ENCODE results near the gene ARID3A.

Gene ARID3A

DNA sequence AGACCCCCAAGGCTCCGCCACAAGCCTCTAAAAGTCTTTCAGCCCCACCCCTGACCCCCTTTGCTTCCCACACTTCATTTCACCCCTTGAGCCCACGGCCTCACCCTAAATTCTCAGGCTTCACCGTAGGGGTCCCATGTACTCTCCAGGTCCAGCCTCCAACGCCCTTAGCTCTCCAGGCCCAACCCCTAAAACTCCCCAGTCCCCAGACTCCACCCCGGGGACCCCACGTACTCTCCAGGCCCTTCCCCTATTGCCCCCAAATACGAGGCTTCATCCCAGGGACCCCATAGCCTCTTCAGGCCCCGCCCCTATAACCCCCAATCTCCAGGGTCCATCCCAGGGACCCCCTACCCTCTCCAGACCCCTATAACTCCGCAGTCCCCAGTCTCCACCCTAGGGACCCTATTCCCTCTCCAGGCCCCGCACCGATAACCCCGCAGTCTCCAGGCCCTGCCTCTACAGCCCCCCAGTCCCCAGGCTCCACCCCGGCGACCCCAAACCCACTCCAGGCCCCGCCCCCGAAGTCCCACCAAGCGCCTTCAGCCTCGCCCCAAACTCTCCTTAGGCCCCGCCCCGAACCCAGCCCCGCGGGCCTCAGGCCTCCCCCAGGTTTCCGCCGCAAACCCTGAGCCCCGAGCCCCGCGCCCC lies 33.5 kb upstream of the ARID3A start:
- DNase-seq (ENCODE audit: low read depth) = no peak

DNA sequence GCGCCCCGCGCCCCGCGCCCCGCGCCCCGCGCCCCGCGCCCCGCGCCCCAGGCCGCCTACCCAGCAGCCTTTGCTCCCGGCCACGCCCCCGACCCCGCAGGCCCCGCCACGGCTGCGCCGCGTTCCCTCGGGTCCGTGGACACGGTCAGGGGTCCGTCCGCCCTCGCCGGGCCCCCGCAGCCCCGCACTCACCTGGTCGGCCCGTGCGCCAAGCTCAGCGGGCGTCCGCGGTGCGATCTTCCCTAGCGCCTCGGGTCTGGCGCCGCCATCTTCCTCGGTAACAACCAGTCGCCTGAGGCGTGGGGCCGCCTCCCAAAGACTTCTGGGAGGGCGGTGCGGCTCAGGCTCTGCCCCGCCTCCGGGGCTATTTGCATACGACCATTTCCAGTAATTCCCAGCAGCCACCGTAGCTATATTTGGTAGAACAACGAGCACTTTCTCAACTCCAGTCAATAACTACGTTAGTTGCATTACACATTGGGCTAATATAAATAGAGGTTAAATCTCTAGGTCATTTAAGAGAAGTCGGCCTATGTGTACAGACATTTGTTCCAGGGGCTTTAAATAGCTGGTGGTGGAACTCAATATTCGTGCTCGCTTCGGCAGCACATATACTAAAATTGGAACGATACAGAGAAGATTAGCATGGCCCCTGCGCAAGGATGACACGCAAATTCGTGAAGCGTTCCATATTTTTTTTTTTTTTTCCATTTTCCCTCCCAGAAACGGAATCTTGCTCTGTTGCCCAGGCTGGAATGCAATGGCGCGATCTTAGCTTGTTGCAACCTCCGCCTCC lies 32.7 kb upstream of the ARID3A start, which contains the start of the genes MED16 and RNU6-9:
MED16 (minus strand) TSS at position 294 of the 796 bp plus-strand sequence. CDS start 2,056 bp downstream, outside the sequence.
RNU6-9 (plus strand) TSS at position 591 of the 796 bp plus-strand sequence.
- DNase-seq (ENCODE audit: low read depth) = peak; percentile 84

DNA sequence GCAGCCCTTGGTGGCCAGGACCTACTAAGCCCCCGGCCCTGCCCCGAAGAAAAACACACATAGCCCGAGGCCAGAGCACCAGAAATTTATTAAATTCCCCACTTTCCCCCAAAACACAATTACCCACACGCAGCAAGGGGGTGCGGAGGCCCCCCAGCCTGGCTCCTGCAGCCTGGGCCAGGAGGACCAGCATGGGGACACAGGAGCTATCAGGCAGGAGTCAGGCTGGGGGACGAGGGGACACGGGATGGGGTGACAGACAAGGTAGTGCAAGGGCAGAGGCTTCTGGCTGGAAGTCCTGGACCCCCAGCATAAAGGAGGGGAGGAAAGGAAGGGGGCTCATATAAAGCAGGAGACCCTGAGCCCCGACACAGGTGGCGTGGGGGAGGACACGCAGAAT lies 29.4 kb upstream of the ARID3A start:
- DNase-seq (ENCODE audit: low read depth) = no peak

DNA sequence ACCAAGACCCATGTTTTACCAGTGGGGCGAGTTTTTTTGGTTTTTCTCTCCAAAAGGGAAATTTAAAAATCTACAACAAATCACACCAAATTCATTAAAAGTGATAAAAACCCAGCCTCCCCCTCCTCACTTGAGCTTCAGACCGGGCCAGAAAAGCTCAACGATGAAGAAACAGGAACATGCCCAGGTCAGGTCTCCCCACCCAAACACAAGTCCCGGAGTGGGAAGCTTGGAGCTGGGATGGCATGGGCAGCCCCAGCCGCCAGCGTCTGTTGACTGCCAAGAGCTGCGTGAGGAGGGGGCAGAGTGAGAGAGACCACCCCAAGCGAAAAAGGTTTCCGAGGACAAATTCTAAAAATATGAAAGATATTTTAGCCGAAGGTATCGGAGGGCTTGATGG lies 28.8 kb upstream of the ARID3A start:
- DNase-seq (ENCODE audit: low read depth) = no peak

DNA sequence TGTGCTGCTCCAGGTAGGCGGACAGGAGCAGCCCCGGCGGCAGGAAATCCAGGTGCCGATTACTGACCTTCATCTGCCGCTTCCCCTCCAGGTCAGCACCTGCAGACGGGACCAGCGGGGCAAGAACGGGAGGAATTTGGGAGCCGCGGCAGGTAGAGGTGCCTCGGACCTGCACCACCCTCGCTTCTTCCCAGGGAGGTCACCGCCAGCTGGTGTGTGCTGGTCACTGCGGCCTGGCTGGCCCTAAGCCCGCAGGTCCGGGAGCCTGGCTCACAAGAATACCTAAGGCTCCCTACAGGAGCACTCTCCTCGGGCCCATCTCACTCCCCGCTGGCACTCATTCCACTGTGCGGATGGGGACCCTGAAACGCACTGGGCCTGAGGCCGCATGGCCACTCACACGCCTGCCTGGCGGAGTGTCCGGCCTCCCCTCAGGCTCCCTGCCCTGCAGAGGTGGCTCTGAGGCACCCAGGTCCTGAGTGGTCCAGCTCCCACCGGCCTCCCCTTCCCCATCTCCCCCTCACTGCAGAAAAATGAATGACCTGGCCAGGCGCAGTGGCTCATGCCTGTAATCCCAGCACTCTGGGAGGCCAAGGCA lies 28.3 kb upstream of the ARID3A start:
- no peak for DNase-seq (ENCODE audit: low read depth)

DNA sequence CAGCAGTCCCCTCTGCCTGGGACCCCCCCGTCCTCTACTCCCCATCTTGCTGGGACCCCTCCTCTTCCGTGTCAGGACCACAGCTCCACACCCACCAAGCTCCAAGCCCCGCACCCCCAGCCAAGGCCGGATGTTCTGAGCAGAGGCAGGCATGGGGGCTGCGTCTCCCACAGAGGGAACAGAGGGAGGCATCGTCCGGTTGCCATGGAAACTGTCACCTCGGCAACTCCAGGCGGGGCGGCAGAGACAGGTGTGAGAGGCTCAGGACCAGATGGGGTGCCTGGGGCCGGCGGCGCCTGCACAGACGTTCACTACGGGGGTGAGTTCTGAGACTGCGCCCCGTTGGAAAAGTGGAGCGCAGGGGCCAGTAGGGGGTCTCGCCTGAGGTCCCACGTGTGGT lies 27.2 kb upstream of the ARID3A start:
- no peak for DNase-seq (ENCODE audit: low read depth)

DNA sequence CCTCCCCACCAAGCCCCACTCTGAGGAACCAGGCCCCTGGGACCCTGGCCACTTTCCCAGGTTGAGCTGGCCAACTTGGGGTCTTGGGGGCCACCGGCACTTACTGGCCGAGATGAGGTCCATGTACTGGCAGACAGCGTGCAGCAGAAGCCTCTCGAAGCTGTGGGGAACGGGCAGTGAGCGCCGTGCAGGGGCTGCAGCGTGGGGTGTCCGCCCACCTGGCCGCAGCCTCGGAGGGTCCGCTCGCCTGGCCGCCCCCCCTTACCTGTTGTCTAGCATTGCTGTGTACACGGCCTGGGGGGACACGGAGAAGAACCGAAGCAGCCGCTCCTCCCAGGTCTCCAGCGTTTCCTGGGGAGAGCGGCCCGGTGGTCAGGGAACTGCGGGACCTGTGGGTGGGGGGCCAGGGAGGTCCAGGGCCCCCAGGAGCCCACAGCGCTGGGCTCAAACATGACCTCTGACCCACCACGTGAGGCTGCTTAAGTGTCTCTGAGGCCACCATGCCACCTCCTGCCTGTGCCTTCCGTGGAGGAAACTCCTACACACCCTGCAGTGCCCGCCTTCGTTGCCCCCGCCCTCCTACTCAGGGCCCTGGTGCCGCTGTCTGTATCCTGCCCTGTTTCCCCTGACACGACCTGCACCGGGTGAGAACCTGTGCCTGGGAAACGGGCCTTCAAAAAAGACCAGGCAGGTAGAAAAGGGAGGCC lies 26.3 kb upstream of the ARID3A start:
- no peak for DNase-seq (ENCODE audit: low read depth)

DNA sequence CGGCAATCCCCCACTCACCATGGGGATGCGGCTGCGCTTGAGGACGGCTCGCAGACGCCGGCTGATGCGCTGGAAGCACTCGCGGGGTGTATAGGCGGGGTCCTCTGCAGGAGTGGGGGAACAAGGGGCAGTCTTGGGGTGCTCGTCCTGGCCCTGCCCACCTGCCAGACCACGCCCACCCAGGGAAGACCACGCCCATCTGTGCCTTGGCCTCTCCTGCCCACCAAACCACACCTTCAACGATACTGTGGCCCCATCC lies 25.9 kb upstream of the ARID3A start:
- no peak for DNase-seq (ENCODE audit: low read depth)

DNA sequence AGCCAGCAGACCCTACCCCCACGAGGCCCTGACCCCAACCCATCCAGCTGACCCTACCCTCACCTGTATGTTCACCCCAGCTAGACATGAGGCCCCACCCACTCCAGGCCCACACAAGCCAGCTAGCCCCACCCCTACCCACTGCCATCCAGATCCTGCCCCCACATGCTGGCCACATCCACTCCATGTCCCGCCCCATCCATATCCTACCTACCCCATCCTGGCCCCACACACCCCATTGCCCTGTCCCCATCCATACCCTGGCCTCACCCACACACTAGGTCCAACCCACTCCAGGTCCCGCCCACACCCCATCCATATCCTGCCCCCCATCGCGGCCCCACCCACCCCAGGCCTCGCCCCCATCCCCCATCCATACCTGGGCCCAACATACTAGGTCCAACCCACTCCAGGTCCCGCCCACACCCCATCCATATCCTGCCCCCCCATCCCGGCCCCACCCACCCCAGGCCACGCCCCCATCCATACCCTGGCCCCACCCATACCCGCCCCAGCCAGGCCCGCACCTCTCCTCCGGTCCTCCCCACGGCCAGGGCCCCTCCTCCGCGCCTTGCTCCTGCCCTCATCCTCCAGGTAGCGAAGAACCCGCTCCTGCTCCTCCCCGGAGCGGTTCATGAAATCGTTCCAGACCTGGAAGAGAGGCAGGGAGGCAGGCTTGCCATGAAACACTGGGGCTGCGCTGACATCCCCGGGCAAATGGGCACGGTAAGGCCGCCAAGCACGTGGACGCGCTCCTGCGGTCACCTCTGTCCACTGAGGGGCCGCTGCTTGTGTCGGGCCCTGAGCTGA lies 25.3 kb upstream of the ARID3A start:
- no peak for DNase-seq (ENCODE audit: low read depth)

DNA sequence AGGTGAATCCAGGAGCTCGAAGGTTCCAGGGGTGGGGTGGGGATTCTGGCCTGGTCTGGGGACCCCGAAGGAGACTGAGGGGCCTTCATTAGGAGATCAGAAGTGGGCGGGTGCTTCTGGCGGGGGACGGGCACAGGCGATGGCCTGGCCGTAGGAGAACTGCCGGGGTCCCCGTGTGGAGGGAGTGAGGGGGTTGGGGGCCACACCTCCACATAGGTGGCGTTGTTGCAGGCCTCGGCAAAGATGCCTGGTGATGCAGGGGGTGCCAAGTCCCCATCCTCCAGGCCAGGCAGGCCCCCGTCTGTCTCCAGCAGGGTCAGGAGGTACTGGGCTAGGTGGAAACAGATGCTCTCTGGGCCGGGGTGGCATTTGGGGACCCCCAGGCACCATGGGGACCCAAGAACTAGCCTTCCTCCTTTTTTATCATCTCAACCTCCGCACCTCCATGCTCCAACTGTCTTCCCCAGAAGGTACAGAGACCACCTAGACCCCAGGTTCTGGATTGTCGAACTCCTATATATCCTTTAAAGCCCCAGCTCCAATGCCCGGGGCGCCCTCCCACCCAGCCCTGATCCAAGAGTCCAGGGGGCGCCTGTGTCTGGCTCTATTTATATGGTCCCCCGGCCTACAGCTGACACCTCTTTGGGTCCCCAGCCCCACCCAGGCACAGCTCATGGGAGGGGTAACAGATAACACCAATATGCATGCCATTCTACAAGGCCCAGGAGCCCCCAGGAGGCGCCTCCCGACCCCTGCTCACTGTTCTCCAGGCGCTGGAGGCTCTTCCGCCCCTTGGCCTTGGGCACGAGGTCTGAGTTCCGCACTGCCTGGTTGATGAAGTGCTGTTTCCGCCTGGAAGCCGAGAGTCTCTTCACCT lies 24.4 kb upstream of the ARID3A start:
- no peak for DNase-seq (ENCODE audit: low read depth)

DNA sequence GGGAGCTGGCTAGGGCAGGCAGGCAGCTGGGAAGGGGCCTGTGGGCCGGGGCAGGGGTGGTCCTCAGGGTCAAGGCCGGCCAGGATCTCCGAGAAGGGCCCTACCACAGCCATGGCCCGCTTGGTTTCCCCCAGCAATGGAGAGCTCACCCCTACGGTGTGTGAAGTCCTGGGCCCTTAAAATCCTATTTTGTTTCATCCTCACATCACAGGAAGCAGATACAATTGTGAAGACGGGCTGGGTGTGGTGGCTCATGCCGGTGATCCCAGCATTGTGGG lies 23.8 kb upstream of the ARID3A start:
- DNase-seq (ENCODE audit: low read depth) = no peak

DNA sequence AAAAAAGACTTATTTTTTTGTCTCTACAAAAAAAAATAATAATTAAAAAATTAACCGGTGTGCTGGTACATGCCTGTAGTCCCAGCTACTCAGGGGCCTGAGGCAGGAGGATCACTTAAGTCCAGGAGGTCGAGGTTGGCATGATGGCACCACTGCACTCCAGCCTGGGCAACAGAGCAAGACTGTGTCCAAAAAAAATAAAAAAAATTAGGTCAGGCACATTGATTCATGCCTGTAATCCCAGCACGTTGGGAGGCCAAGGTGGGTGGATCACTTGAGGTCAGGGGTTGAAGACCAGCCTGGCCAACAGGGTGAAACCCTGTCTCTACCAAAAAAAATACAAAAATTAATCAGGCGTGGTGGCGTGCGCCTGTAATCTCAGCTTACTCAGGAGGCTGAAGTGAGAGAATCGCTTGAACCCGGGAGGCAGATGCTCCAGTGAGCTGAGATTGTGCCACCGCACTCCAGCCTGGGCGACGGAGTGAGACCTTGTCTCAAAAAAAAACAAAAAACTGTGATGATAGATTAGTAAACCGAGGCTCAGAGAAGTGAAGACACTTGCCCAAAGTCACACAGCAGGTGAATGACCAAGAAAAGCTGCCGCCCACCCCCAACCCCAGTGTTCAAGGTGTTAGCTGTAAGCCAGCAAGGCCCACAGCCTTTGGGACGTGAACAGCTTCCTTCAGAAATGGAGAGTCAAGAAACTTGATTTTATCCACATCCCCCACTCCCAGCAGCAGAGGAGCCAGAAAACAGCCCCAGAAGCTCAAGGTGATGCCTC lies 23.2 kb upstream of the ARID3A start:
- no peak for DNase-seq (ENCODE audit: low read depth)

DNA sequence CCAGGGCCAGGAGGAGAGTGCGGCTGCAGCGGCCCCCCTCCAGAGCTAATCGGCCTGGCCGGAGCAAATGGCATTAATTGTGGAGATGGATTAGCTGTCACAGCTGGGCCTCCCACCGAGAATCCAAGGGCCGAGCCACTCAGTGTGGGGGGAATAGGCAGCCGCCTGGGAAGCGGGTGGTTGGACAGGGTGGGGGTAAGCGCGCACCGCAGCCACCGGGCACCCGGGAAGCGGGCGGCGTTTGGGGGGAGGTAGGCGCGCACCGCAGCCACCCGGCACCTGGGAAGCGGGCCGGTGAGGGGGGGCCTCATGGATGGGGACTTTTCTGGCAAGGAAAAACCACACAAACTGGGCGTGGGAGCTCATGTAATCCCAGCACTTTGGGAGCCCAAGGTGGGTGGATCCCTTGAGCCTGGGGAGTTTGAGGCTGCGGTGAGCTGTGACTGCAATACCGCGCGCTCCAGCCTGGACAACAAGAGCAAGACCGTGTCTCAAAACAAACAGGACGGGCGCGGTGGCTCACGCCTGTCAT lies 22.5 kb upstream of the ARID3A start:
- no peak for DNase-seq (ENCODE audit: low read depth)

DNA sequence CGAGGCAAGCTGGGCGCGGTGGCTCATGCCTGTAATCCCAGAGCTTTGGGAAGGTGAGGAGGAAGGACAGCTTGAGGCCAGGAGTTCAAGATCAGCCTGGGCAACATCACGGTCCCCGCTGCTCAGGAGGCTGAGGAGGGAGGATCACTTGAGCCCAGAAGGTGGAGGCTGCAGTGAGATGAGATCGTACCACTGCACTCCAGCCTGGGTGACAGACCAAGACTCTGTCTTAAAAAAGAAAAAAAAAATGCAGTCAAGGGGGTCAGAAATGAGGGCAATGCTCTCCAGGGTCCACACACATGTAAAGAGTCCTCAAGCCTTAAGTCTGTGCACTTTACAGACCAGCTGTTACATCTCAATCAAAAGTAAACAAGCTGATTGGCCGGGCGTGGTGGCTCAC lies 21.3 kb upstream of the ARID3A start:
- DNase-seq (ENCODE audit: low read depth) = no peak

DNA sequence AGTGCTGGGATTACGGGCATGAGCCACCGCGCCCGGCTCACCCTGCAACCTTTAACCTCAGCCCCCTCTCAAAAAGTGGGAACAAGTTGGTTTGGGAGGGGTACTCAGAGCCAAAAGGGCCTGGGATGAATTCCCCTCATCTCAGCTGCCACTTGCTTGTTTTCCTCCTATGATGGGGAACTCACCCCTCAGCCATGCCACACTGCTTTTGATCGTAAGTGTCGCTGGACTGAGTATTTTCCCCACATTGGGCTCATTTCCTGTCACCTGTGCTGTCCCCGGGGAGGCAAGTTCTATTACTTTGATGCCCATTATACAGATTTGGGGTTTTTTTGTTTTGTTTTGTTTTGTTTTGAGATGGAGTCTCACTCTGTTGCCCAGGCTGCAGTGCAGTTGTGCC lies 19.4 kb upstream of the ARID3A start:
- DNase-seq (ENCODE audit: low read depth) = no peak

DNA sequence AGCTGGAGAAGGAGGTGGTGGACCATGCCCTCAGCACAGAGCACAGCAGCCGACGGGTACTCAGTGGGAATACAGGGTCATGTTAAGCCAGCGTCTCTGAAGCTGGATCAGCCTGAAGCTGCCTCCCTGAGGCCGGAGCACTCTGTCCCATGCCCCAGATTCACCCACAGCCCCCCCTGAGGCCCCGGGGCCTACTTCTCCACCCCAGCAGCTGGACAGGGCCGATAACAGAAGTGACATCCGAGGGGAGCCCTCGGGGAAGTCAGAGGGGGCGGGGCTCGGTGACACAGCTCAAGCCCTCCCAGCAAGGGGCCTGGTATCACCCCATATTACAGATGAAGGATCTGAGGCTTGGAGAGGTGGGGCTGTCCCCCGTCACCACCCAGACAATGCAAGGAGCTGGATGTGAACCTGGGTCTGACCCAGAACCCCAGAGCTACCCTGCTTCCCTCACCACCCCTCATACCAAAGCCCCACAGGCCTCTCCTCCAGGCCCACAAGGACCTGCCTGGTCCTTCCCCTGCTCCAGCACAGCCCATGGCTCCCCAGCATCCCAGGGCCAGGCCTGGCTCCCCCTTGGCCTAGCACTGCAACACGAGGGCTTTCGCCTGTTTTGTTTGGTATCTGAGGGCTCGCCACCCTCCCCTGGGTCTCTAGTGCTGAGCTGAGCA lies 18.5 kb upstream of the ARID3A start:
- no peak for DNase-seq (ENCODE audit: low read depth)

DNA sequence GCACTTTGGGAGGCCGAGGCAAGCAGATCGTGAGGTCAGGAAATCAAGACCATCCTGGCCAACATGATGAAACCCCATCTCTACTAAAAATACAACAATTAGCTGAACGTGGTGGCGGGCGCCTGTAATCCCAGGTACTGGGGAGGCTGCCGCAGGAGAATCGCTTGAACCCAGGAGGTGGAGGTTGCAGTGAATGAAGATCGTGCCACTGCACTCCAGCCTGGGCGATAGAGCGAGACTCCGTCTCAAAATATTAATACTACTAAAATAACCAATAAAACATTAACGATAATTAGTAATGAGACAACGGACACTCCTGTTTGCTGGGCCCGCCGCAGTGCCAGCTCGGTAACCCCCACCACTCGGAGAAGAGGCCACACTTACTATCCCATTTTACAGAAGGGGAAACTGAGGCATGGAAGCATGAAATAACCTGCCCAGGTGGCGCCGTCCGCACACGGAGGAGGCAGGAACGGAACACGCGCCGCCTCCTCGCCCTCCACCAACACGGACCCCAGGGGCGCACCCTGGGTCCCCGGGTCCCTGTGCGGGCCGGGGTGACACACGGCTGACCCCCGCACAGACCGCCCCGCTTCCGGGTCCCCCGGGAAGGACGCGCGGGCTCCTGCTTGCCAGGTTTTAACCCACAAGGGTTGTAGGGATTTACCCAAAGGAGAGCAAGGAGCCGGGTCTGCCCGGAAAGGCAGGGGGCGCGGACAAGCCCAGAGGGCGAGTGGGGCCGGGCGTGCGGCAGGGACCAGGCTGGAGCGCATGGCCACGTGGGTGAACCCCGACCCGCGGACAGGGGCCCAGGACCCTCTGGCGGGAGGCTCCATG lies 14.4 kb upstream of the ARID3A start:
- DNase-seq (ENCODE audit: low read depth) = no peak

DNA sequence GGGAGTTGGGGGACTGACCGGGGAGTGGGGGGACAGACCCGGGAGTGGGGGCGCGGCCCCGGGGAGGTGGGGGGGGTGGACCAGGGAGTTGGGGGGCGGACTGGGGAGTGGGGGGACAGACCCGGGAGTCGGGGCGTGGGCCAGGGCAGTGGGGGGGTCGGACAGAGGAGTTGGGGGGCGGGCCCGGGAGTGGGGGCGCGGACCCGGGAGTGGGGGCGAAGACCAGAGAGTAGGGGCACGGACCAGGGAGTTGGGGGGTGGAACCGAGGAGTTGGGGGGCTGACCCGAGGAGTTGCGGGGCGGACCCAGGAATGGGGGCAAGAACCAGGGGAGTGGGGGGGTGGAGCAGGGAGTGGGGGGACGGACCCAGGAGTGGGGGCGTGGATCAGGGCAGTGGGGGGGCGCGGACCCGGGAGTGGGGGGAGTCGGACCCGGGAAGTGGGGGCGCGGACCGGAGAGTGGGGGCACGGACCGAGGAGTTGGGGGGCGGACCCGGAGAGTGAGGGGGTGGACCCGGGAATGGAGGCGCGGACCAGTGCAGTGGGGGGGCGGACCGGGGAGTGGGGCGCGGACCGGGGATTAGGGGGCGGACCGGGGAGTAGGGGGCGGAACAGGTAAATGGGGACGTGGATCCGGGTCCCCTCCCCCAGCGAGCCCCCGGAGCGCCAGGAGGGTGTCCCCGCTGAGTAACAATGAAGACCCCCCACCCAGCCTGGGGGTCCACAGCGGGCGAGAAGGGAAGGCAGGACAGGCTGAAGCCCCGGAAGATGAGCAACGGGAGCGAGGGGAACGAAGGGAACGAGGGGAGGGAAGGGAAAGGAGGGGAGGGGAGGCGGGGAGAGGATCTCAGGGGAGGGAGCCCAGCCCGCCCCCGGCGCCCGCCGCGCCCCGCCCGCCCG lies 13.4 kb upstream of the ARID3A start:
- DNase-seq (ENCODE audit: low read depth) = no peak
